MG63 (cell line): ENCODE results near the gene TASOR. TPM values are rescaled to one million over a fixed set of nuclear protein-coding genes. Genes with fewer than 3 reads are reported as not detected.

ENCODE experiments used
- DNase-seq: peaks from one replicate; pipeline ENCODE4 v3.0.0-alpha.2; 2020
- H3K27me3 ChIP-seq: fragments of 250-450 bp; sonication (Bioruptor Pico); 2 replicates; pipeline ENCODE4 v1.5.1; 2020; ENCODE audit warnings: mild to moderate bottlenecking, moderate library complexity
- H3K36me3 ChIP-seq: fragments of 250-450 bp; sonication (Bioruptor Pico); 2 replicates; pipeline ENCODE4 v1.5.1; 2020; ENCODE audit warnings: mild to moderate bottlenecking, moderate library complexity
- H3K4me3 ChIP-seq: fragments of 250-450 bp; sonication (Bioruptor Pico); 2 replicates; pipeline ENCODE4 v1.5.1; 2020; ENCODE audit warnings: mild to moderate bottlenecking, moderate library complexity
- H3K9me3 ChIP-seq: fragments of 250-450 bp; sonication (Bioruptor Pico); 2 replicates; pipeline ENCODE4 v1.5.1; 2020; ENCODE audit warnings: mild to moderate bottlenecking, moderate library complexity
- total RNA-seq: library from RNA; depleted of rRNA; stranded (reverse); fragments of >200 nt; shearing (Covaris generic); gene quantifications from 2 replicates; pipeline ENCODE4 v1.2.3, GENCODE V29; 2014; ENCODE audit warnings: low replicate concordance

TASOR gene
- total RNA-seq, 1 experiment from 2014 or later, result 24.1 TPM

DNA sequence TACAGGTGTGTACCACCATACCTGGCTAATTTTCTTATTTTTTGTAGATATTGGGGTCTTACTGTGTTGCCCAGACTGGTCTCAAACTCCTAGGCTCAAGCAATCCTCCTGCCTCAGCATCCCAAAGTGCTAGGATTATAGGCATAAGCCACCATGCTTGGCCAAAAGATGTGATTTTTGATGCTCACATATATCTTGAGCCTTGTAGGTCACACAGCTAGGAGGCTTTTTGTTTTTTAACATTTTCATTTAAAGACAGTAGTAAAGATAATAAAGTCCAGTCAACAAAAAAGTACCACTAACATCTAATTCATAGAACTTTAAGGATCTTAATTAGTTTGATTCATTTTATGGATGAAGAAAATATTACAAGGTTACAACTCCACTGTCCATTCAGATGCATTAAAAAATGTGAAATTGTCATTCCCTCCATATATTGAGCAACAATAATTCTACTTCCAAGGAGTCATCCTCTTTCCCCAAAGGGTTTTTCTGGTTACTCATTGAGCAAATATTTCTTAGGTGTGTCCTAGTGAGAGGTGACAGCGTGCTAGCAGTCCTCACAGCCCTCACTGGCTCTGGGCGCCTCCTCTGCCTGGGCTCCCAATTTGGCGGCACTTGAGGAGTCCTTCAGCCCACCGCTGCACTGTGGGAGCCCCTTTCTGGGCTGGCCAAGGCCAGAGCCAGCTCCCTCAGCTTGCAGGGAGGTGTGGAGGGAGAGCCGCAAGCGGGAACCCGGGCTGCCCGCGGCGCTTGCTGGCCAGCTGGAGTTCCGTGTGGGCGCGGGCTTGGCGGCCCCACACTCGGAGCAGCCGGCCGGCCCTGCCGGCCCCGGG is 8.3 kb upstream of the TASOR start:
- no peak for DNase-seq
- H3K4me3 ChIP-seq, result no peak overlapping the region
- H3K27me3 ChIP-seq, result no peaks in the 10 kb centered on the region
- no peaks in the 10 kb centered on the region for H3K36me3 ChIP-seq
- no peaks in the 10 kb centered on the region for H3K9me3 ChIP-seq

DNA sequence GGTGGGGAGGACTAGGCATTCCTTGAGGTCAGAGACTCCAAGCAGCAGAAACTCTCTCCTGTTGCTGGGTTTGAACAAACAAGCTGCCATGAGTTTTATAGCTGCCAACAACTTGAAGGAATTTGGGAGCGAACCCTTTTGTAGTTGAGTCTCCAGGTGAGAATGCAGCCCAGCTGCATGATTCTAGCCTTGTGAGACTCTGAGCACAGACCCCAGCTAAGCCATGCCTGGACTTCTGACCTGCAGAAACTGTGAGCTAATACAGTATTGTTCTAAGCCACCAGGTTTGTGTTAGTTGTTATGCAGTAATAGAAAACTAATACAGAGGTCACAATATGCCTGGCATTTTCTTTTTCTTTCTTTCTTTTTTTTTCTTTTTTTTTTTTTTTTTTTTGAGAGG is 6.2 kb upstream of the TASOR start:
- H3K36me3 ChIP-seq, result no peaks in the 10 kb centered on the region
- H3K27me3 ChIP-seq, result no peaks in the 10 kb centered on the region
- no peaks in the 10 kb centered on the region for H3K9me3 ChIP-seq
- H3K4me3 ChIP-seq, result no peak overlapping the region
- DNase-seq, result no peak

DNA sequence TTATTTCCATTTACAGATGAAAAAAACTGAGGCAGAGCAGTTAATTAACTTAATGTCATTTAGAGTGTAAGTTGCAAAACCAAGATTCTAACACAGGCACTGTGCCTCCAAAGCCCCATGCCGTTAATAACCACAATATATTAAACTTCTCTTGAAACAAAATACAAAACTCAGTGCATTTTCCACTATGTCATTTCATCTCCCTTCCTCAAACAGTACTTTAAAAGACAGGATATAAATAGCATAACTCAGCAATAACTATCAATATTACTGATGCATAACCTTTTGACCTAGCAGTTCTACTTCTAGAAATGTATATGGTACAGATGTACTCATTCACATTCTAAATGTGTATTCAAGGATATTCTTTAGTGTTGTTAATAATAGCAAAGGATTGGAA is 5.1 kb upstream of the TASOR start:
- DNase-seq, result no peak
- no peak overlapping the region for H3K4me3 ChIP-seq

DNA sequence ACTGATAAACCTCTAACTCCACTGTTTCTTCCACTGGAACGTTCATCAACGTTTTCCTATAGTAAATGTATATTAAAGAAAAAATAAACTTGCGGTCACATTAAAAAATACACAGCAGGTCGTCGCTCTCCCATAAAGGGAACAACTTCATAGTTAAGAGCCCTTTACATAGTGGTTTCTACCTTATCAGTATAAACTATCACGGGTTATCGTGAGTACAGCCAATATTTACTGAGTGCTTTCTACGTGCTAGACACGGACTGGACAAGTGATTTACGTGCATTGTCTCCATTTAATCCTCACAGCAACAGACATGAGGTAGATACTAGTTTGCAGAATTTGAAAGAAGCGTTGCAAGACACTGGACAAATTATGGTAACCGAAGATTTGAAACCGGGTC is 964 bp upstream of the TASOR start:
- peaks cover 11% of the 10 kb centered on the region for H3K36me3 ChIP-seq
- DNase-seq, result no peak
- H3K27me3 ChIP-seq, result no peaks in the 10 kb centered on the region
- H3K9me3 ChIP-seq, result peaks cover 5% of the 10 kb centered on the region
- no peak overlapping the region for H3K4me3 ChIP-seq

More for the DNA sequence above, 5.1 kb upstream of the TASOR start:
- Histone ChIP-seq H3K36me3 (no peaks in the 10 kb centered on the region), H3K9me3 (peaks cover 5% of the 10 kb centered on the region), H3K27me3 (no peaks in the 10 kb centered on the region)

DNA sequence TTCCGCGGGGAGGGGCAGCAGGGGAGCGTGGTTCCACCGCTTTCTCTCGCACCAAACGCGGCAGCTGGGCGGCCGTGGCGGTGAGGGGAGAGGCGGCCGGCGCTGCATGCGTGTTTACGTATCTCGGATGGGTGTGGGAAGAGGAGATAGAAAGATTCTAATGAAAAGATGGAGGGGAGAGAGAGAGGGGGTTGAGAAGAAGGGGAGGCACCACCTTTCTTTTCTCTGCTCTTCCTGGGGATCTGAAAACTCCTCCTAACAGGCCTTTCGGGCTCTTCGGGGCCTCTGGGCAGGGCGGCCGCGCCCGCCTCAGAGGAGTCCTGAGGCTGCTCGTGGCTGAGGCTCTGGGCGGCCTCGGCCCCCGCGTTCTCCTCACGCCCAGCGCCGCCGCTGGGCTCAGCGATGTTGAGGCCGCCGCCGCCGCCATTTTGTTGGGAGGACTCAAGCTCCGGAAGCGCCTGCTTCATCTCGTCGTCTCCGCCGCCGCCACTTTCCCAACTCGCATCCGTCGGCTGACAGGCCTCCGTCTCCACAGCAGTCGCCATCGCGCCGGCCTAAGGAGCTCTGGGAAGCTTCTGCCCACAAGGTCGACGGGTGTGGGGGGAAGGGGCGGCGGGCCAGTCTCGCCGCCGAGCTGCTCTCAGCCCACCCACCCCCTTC is 473 bp downstream of the TASOR start:
- Histone ChIP-seq H3K36me3 (peaks cover 11% of the 10 kb centered on the region), H3K4me3 (peak overlapping the region; percentile 80), H3K27me3 (no peaks in the 10 kb centered on the region), H3K9me3 (peaks cover 5% of the 10 kb centered on the region)
- DNase-seq, result peak; percentile 72

DNA sequence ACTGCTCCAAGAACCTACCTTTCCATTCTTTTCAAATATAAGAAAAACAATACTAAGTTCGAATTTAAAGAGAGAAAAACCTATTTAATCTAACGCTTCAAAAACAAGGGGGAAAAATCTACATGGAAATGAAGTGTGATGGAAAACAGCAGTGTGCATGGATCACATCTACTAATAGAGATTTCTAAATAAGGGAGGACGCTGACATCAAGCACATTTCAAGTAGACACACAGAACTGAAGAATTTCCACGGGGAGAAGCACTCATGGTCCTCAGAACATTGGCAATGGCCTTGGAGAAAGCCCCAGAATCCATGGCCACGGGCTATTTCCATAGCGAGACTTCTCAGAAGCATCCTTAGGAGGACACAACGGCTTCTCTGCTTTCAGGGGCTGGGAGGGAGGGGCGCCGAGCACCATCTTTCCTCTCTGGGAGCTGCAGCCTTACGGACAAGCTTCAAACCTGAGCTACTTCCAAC is 1.0 kb downstream of the TASOR start:
- H3K4me3 ChIP-seq, result peak overlapping the region; percentile 80
- H3K36me3 ChIP-seq, result peaks cover 11% of the 10 kb centered on the region
- no peak for DNase-seq
- H3K9me3 ChIP-seq, result peaks cover 5% of the 10 kb centered on the region
- no peaks in the 10 kb centered on the region for H3K27me3 ChIP-seq

DNA sequence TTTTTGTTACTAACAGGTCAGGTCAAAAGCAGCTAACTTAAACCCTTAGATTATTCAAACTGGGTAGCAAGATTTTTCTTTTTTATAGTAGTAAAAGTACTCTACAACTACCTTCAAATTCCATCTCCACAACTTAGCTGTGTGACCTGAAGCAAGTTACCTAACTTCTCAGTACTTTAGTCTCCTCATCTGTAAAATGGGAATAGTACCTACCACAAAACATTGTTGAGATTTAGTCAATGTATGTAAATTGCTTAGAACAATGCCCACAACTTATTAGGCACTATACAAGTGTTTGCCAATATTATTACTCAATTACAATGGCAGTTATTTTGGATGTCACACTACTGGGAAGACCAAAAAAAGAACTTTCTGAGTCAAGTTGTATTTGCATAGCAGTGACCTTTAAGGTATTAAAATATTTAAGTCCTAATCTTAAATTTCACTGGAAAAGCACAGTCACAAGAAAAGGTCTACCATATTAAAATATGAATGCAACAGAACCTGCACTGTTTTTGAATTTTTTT is 2.9 kb downstream of the TASOR start:
- Histone ChIP-seq H3K9me3 (peaks cover 5% of the 10 kb centered on the region), H3K4me3 (no peak overlapping the region), H3K36me3 (peaks cover 15% of the 10 kb centered on the region), H3K27me3 (no peaks in the 10 kb centered on the region)
- no peak for DNase-seq

DNA sequence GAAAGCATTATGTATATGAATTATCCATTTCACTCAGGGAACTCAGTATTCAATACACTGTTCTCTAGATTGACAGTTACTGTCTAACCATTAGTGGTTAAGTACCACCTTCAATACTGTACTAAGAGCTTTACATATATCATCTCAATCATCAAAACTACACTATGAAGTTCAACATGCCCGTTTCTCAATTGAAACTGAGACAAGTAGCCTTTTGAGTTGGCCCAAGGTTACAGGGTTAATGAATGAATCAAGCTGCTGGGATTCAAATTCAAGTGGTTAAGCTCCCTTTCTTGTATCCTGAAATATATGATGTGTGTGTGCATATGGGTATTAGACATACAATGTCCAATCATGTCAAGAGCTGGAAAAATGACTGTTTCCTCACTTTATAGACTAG is 5.8 kb downstream of the TASOR start:
- Histone ChIP-seq H3K4me3 (no peak overlapping the region), H3K9me3 (no peaks in the 10 kb centered on the region), H3K27me3 (no peaks in the 10 kb centered on the region), H3K36me3 (peaks cover 21% of the 10 kb centered on the region)
- DNase-seq, result no peak

DNA sequence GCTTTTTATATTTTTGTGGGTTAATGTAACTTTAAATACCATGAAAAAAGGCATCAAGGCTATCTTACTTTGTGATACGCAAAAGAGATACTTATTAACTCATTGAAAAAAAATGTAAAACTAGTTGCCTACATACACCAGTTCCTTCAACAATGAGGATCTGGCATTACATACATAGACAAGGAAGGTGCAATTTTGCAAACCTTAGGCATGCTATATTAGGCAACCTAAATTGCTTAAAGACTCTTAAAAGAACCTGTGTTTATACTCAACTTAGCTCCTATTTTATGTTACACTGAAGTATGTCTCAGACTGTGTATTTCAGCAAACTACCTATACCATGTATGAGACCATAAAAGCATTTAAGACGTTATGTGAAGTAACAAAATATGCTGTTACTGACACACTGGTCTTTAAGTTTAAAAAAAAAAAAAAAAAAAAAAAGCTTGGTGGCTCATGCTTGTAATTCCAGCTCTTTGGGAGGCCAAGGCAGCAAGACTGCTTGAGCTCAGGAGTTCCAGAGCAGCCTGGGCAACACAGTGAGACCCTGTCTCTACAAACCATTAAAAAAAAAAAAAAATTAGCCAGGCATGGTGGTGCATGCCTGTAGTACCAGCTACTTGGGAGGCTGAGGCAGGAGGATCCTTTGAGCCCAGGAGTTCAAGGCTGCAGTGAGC is 9.1 kb downstream of the TASOR start:
- no peaks in the 10 kb centered on the region for H3K27me3 ChIP-seq
- peaks cover 31% of the 10 kb centered on the region for H3K36me3 ChIP-seq
- no peak for DNase-seq
- no peaks in the 10 kb centered on the region for H3K9me3 ChIP-seq
- H3K4me3 ChIP-seq, result no peak overlapping the region

DNA sequence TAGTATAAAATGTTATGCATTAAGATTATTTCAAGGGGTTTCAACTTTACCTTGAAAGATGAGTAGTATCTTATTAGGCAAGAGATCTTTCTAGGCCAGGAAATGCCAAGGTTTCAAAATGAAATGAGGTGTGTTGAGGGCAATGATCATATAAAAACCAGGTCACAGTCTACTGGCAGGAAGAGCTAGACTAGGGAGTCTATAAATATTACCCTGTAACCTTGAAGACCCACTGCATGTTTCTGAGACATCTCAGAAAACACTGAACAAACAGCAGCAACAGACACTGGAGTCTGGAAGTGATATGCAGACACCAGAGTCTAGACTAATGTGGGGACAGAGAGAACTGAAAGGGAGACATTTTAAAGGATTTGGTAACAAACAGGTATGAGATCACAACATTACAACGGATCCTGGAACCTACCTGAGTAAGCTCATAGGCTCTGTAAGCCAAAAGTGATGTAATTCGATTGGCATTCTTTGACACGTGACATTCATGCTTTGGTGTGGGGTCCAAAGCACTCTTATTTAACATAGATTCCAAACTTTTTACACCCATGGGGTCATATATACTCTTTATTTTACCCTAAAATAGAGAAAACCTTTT is 15.0 kb downstream of the TASOR start:
- DNase-seq, result no peak
- H3K36me3 ChIP-seq, result peaks cover 36% of the 10 kb centered on the region
- H3K4me3 ChIP-seq, result no peak overlapping the region
- no peaks in the 10 kb centered on the region for H3K27me3 ChIP-seq
- H3K9me3 ChIP-seq, result no peaks in the 10 kb centered on the region

DNA sequence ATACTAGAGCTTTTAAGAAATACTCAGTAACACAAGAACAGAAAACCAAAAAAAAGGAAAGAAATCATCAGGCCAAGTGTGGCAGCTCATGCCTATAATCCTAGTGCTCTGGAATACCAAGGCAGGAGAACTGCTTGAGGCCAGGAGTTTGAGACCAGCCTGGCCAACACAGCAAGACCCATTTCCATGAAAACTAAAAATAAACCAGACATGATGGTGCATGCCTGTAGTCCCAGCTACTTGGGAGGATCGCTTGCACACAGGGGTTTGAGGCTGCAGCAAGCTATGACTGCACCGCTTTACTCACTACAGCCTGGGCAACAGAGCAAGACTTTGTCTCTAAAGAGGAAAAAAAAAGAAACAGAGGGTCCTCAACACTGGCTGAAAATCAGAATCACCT is 18.2 kb downstream of the TASOR start:
- no peak for DNase-seq
- Histone ChIP-seq H3K27me3 (no peaks in the 10 kb centered on the region), H3K9me3 (no peaks in the 10 kb centered on the region), H3K4me3 (no peak overlapping the region), H3K36me3 (peaks cover 34% of the 10 kb centered on the region)

DNA sequence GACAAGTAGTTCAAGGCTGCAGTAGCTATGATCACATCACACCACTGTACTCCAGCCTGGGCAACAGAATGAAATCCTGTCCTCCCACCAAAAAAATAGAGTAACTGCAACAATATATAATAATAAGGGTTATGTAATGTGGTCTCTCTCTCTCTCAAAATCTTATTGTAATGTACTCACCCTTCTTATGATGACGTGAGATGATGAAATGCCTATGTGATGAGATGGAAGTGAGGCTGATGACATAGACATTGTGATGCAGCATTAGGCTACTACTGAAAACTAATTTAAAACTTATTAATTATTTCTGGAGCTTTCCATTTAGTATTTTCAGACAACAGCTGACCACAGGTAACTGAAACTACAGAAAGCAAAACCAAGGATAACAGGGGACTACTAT is 27.4 kb downstream of the TASOR start:
- H3K36me3 ChIP-seq, result peaks cover 32% of the 10 kb centered on the region
- DNase-seq, result no peak
- no peaks in the 10 kb centered on the region for H3K27me3 ChIP-seq
- H3K4me3 ChIP-seq, result no peak overlapping the region
- H3K9me3 ChIP-seq, result no peaks in the 10 kb centered on the region

DNA sequence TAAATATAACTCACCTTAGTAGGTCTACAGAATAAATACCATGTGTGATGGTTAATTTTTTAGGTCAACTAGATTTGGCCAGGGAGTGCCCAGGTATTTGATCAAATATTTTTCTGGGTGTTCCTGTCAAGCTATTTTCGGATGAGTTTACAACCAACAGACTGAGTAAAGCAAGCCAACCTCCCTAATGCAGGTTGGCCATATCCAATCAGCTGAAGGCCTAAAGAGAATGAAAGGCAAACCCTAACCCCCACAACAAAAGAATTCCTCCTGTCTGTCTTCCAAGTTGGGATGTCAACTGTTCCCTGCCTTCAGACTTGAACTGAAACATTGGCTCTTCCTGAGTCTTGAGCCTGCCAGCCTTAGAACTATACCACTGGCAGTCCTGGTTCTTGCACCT is 28.6 kb downstream of the TASOR start:
- H3K36me3 ChIP-seq, result peaks cover 30% of the 10 kb centered on the region
- no peaks in the 10 kb centered on the region for H3K27me3 ChIP-seq
- DNase-seq, result no peak
- H3K4me3 ChIP-seq, result no peak overlapping the region
- no peaks in the 10 kb centered on the region for H3K9me3 ChIP-seq

DNA sequence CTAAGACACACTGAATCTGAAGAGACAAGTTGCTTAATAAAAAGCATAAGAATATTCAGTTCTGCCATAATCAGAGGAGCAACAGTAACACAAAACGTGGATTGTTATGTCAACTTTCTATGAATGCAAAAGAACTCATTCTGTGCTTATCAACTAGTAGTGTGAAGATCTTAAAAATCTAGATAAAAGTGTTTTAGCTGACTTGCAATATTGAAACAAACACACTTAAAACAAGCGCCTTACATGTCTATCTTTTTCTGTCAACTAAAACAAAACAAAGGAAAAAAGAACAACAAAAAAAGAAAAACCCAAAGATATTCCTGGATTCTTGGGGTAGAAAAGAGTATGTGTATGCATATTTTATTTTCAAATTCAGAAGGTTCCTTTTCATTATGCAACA is 37.7 kb downstream of the TASOR start:
- no peak for DNase-seq
- no peaks in the 10 kb centered on the region for H3K27me3 ChIP-seq
- H3K4me3 ChIP-seq, result no peak overlapping the region
- peaks cover 39% of the 10 kb centered on the region for H3K36me3 ChIP-seq
- H3K9me3 ChIP-seq, result no peaks in the 10 kb centered on the region

DNA sequence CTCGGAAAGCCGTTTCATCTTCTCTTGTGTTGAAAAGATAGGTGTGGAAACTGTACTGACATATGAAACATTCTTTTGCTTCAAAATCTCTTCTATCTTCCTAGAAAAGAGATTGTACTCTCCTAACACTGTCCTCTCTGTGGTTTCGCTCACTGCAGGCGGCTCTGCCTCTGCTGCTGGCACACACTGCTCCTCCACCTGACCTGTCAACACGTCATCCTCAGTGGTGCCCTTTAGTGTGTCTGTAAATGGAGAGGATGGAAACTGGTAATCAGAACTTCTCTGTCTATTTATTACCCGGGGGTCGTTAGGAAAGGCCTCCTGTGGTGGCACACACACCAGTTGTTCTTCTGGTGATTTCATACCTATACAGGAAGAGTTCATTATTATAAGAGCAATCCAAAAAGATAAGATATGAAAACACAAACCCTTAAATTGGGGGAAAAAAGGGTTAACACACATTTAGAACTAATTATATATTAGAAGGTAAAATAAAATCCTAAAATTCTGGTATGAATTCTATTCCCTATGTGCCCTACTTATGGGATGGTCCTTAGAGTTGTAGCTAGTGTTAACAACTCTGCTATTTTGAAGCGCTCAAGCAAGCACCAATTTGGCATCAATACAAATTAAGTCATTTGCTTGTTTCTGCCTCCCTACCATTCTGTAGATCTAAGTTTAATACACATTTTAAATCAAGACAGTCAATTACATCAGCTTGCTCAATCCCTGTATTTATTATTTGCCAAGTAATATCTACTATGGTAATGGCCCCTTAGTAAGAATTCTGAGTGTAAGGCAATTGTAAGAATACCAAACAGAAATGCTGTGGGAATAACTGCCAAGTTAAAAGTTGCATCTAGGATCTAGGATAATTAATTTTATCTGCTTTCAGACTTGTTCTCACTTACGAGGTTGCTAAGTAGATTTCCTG is 49.2 kb downstream of the TASOR start:
- Histone ChIP-seq H3K9me3 (no peaks in the 10 kb centered on the region), H3K27me3 (no peaks in the 10 kb centered on the region), H3K36me3 (peaks cover 18% of the 10 kb centered on the region), H3K4me3 (no peak overlapping the region)
- no peak for DNase-seq
